Smooth muscle cell (in vitro differentiated cells): Measurements from ENCODE around the gene MYADM. TPM values are rescaled to one million over a fixed set of nuclear protein-coding genes. Genes with fewer than 3 reads are reported as not detected.

Experiments
- DNase-seq: peaks from one replicate; lab custom pipeline; 2025; ENCODE audit not compliant: unreplicated experiment; lab: John Stamatoyannopoulos, UW
- H2AFZ ChIP-seq: fragments of 200-600 bp; sonication (generic); 2 replicates; pipeline ENCODE4 v1.6.0; 2016; ENCODE audit warnings: antibody characterized with exemption, low read depth, mild to moderate bottlenecking
- H3F3A ChIP-seq: fragments of 200-600 bp; sonication (generic); 2 replicates; pipeline ENCODE4 v1.6.0; 2017; ENCODE audit warnings: antibody characterized with exemption, low read depth
- H3K27ac ChIP-seq: fragments of 200-600 bp; sonication (generic); 2 replicates; pipeline ENCODE4 v1.5.1; 2016; ENCODE audit warnings: low read depth, mild to moderate bottlenecking
- H3K27me3 ChIP-seq: fragments of 200-600 bp; sonication (generic); 2 replicates; pipeline ENCODE4 v1.6.1; 2016; ENCODE audit warnings: low read depth, mild to moderate bottlenecking
- H3K36me3 ChIP-seq: fragments of 200-600 bp; sonication (generic); 2 replicates; pipeline ENCODE4 v1.5.1; 2016; ENCODE audit warnings: low read depth
- H3K4me1 ChIP-seq: fragments of 200-600 bp; sonication (generic); 2 replicates; pipeline ENCODE4 v1.5.1; 2016; ENCODE audit warnings: low read depth
- H3K4me2 ChIP-seq: fragments of 200-600 bp; sonication (generic); 2 replicates; pipeline ENCODE4 v1.6.0; 2016; ENCODE audit warnings: mild to moderate bottlenecking
- H3K4me3 ChIP-seq: fragments of 200-600 bp; sonication (generic); 2 replicates; pipeline ENCODE4 v1.5.1; 2016; ENCODE audit warnings: mild to moderate bottlenecking
- H3K79me2 ChIP-seq: fragments of 200-600 bp; sonication (generic); 2 replicates; pipeline ENCODE4 v1.6.0; 2016; ENCODE audit warnings: low read depth, mild to moderate bottlenecking
- H3K9ac ChIP-seq: fragments of 200-600 bp; sonication (generic); 2 replicates; pipeline ENCODE4 v1.6.0; 2016; ENCODE audit warnings: low read depth
- H3K9me3 ChIP-seq: fragments of 200-600 bp; sonication (generic); replicated peaks from 2 replicates; pipeline ENCODE4 v1.5.1; 2016; ENCODE audit warnings: low read depth
- H4K20me1 ChIP-seq: fragments of 200-600 bp; sonication (generic); 2 replicates; pipeline ENCODE4 v1.6.0; 2016; ENCODE audit warnings: low read depth
- WGBS: methylation state at CpG from one replicate; pipeline ENCODE4 v1.1.7; 2016; ENCODE audit warnings: low lambda C conversion rate; 5-methylcytosine and 5-hydroxymethylcytosine counted together
- polyA plus RNA-seq: library from polyadenylated mRNA; unstranded; fragments of >200 nt; fragmentation: Nextera tagmentation; extraction: Ambion mirVana; gene quantifications from 2 replicates; pipeline ENCODE4 v1.2.1, GENCODE V29; 2016
- total RNA-seq: library from RNA; depleted of rRNA; stranded (reverse); fragments of >200 nt; gene quantifications from 2 replicates; pipeline ENCODE4 v1.2.3, GENCODE V29; 2014
- TF ChIP-seq, protein P1 (sequence below): fragments of 200-600 bp; sonication (generic); IDR thresholded peaks from 2 replicates; pipeline ENCODE4 v1.5.1; 2017; ENCODE audit warnings: borderline replicate concordance, mild to moderate bottlenecking, antibody characterized with exemption; ENCODE audit not compliant: insufficient read depth, poor library complexity, severe bottlenecking

The MYADM gene
- total and polyA plus RNA-seq, 2 experiments from 2014 or later = 97.6 to 193 TPM

GRCh38 chr19:53878776-53879139 is 11.1 kb downstream of the MYADM start:
- DNase-seq = no peak
- H3K36me3 ChIP-seq = no peaks in the 10 kb centered on the region
- 64% methylated on average over 12 of the region's 12 CpGs for WGBS
- H3K27me3 ChIP-seq = peaks cover 38% of the 10 kb centered on the region
- peaks cover 6% of the 10 kb centered on the region for H3K4me1 ChIP-seq
- no peak overlapping the region for H3K27ac ChIP-seq
- H3K4me2 ChIP-seq = peak overlapping the region; percentile 86
- H3K9me3 ChIP-seq = no peaks in the 10 kb centered on the region
- peak overlapping the region; percentile 60 for H3K4me3 ChIP-seq
- H4K20me1 ChIP-seq = peaks cover 35% of the 10 kb centered on the region
- H2AFZ ChIP-seq = no peak overlapping the region
- TF ChIP-seq, protein P1, sequence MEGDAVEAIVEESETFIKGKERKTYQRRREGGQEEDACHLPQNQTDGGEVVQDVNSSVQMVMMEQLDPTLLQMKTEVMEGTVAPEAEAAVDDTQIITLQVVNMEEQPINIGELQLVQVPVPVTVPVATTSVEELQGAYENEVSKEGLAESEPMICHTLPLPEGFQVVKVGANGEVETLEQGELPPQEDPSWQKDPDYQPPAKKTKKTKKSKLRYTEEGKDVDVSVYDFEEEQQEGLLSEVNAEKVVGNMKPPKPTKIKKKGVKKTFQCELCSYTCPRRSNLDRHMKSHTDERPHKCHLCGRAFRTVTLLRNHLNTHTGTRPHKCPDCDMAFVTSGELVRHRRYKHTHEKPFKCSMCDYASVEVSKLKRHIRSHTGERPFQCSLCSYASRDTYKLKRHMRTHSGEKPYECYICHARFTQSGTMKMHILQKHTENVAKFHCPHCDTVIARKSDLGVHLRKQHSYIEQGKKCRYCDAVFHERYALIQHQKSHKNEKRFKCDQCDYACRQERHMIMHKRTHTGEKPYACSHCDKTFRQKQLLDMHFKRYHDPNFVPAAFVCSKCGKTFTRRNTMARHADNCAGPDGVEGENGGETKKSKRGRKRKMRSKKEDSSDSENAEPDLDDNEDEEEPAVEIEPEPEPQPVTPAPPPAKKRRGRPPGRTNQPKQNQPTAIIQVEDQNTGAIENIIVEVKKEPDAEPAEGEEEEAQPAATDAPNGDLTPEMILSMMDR = no peak
- H3K9ac ChIP-seq = peak overlapping the region; percentile 41
- peaks cover 5% of the 10 kb centered on the region for H3K79me2 ChIP-seq
- H3F3A ChIP-seq = peaks cover 23% of the 10 kb centered on the region

DNA sequence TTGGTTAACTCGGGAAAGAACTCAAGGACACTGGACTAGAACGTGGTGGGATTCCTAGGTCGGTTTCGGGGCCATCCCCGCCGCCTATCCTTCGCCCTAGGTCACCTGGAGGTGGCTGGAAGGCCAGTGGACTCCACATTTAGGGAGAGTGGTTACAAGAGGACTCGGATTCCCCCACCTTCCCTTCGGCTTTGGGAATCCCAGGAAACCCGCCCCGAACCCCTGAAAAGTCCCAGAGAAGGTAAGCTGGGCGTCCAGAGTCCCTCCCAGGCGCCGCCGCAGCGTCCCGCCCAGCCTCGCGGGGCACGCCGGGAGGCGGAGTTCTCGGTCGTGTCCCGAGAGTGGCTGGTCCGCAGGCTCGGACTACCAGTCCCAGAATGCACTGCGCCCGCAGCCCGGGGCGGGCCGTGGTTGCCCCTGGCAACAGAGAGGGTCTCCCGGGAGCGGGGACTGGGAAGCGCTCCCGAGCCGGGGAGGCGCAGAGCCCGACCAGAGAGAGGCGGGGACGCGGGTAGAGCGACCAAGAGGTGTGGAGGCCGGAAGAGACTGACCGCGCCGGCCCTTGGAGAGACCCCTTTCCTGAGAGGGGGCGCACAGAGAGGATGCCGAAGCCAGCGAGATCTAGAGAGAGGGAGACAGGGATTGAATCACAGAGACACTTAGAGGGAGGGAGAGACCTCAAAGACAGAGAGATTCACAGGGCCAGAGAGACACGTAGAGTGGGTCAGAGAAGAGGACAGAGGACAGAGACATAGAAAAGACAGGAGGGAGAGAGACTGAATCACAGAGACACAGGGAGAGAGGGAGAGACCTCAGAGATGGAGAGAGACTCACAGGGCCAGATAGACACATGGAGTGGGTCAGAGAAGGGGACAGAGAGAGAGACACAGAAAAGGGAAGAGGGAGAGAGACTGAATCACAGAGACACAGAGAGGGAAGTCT is 11.7 kb downstream of the MYADM start:
- H3F3A ChIP-seq = peaks cover 23% of the 10 kb centered on the region
- H3K79me2 ChIP-seq = peaks cover 1% of the 10 kb centered on the region
- peaks cover 28% of the 10 kb centered on the region for H4K20me1 ChIP-seq
- peaks cover 6% of the 10 kb centered on the region for H3K4me1 ChIP-seq
- H3K9me3 ChIP-seq = no peaks in the 10 kb centered on the region
- WGBS = 3% methylated on average over 50 of the region's 51 CpGs
- H3K4me2 ChIP-seq = peak overlapping the region; percentile 86
- peaks cover 44% of the 10 kb centered on the region for H3K27me3 ChIP-seq
- H3K27ac ChIP-seq = no peak overlapping the region
- H3K9ac ChIP-seq = peak overlapping the region; percentile 41
- no peaks in the 10 kb centered on the region for H3K36me3 ChIP-seq
- DNase-seq = peak; percentile 70
- no peak overlapping the region for H2AFZ ChIP-seq
- TF ChIP-seq, protein P1 = no peak
- H3K4me3 ChIP-seq = peak overlapping the region; percentile 60

- TF ChIP-seq, protein P1 = no peak
- Histone ChIP-seq H4K20me1 (peaks cover 13% of the 10 kb centered on the region), H3K4me3 (peak overlapping the region; percentile 38), H2AFZ (no peak overlapping the region), H3F3A (peaks cover 16% of the 10 kb centered on the region), H3K79me2 (no peaks in the 10 kb centered on the region), H3K27me3 (peaks cover 59% of the 10 kb centered on the region), H3K9me3 (no peaks in the 10 kb centered on the region), H3K27ac (no peak overlapping the region), H3K4me1 (peaks cover 6% of the 10 kb centered on the region), H3K9ac (no peak overlapping the region), H3K4me2 (peak overlapping the region; percentile 82), H3K36me3 (no peaks in the 10 kb centered on the region)
- no peak for DNase-seq
- 30% methylated on average over 6 of the region's 6 CpGs for WGBS
Measured at GRCh38 chr19:53880711-53881481, 13.2 kb downstream of the MYADM start.
